NCI-H146 (cell line): Measurements from ENCODE around the gene ANGPT4.

ENCODE experiments used
- DNase-seq: peaks from one replicate; lab custom pipeline; 2025; lab: John Stamatoyannopoulos, UW

Gene ANGPT4

GRCh38 chr20:939606-940005, 23.5 kb upstream of the ANGPT4 start:
- DNase-seq, result no peak

GRCh38 chr20:934186-934840, 18.2 kb upstream of the ANGPT4 start:
- no peak for DNase-seq

DNA sequence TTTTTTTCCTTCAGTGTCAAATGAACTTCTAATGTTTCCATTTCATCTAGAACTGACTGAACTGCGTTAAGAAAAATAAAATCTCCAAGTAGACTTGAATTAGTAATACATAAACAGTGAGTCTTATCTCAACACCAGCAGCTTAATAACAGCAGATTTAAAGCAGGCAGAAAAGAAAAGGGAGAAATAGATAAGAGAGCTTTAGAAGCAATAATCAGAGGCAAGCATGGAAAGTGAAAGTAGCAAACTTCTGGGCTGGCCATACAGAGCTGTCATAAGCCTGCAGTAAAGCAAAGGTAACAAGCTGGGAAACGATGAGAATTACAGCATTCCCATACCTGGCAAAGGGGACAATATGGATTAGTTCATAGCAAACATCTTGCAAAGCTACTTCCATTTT, 16.9 kb upstream of the ANGPT4 start:
- no peak for DNase-seq

DNA sequence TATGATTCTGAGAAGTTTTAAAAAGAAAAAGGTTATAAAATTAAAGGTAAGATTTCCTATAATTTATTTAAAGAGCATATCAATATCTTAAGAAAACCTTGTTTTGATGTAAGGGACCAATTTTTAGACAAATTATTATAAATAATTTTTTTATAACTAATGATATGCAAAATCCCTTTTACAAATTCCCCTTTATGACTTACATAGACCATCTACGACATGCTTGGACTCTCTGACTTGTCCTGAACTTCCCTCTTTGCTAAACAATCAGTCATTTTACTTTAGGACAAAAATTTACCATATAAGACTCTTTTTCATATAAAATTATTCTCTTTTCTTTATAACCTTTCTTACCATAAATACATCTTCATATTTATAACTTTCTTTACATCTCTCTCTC, 15.3 kb upstream of the ANGPT4 start:
- DNase-seq, result no peak

DNA sequence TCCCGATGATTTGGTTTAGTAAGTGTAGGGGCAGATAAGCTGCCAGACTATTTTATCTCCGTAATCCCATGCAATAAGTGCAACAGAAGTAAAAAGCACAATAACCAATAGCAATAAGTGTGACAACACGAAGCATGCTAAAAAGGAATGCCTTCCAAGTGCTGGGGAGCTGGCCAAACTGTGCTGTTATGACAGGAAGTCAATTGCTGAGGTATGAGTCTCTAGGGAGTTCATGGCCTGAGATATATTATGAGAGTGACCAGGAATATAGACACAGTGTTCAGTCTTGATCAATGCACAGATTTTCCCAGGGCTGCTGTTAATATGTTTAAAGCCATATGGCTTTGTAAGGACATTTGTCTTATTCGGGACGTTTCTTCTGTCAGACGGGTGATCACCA, 10.5 kb upstream of the ANGPT4 start:
- no peak for DNase-seq

- no peak for DNase-seq
Observed at GRCh38 chr20:925516-925915, 9.4 kb upstream of the ANGPT4 start.

GRCh38 chr20:924639-925038, 8.5 kb upstream of the ANGPT4 start:
- no peak for DNase-seq

DNA sequence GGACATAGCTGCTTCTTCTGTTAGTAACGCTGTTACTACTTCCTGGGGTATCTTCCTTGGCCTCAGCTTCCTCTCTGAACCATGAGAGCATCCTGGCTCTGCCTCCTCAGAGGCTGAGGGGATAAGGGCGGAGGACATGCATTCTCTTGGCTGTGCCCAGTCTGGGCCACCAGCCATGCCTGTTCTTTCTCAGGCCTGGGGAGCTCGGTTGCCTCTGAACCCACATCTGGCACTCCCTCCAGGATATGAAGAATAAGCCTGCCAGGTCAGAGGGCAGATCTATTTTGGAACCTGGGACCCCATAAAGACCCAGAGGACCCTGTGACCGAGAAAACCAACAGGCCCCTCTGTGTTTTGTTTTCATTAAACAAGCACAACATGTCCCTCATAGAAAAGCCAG, 6.6 kb upstream of the ANGPT4 start:
- no peak for DNase-seq

GRCh38 chr20:921068-921467, 4.9 kb upstream of the ANGPT4 start:
- DNase-seq, result no peak

DNA sequence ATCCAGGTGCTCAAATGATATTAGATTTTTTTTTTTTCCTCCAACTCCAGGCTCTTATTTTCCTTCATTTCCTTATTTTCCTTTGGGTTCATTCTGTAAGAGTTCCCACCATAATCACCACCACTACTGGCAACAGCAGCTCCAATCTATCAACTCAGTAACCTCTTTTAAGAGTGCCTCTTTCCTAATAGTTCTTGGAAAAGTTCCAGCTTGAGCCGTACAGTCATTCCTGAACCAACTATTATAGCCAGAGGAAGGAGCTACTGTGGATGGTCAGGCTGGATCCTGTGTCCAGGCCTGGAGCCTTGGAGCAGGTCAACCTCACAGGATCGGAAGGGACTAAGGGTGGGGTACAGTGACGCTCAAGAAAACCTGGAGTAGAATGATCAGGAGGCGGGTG, 4.2 kb upstream of the ANGPT4 start:
- no peak for DNase-seq

DNA sequence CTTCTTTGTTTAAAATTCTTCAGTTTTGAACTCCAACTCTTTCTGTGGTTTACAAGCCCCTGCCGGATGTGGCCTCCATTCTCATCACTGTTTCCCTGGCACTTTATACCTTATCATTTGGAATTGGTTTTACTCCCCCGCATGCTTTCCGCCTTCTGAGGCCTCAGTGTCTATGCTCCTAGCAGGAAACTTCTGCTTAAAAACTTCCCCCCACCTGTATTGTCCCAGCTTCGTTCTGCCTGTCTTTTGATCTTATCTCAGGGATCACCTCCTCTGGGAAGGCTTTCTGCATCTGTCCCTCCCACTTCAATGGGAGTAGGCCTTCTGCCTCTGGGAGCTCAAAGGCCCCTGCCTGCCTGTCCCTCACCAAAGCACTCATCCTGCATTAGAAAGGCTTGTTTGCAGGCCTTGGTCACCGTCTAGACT, 3.4 kb upstream of the ANGPT4 start:
- DNase-seq, result no peak

DNA sequence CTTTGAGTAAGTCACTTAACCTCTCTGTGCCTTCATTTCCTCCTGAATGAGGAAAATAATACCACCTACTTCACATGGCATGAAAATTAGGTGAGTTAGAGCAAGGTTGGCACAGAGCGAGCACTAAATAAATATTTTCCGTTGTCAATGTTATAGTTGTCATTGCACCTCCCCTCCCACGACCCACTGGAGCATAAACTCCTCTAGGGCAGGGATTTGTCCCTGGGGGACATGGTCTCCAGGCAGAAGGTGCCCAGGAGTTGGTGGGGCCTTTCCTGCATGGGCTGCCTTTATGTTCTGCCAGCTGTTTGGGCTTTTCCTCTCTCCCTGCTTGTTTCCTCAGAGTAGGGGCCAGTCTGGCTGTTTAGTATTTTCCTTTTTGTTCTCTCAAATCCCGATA, 1.3 kb upstream of the ANGPT4 start:
- no peak for DNase-seq

GRCh38 chr20:916825-917224, 691 bp upstream of the ANGPT4 start:
- DNase-seq, result no peak

- no peak for DNase-seq
Observed at GRCh38 chr20:914727-915498, 1.2 kb downstream of the ANGPT4 start.

DNA sequence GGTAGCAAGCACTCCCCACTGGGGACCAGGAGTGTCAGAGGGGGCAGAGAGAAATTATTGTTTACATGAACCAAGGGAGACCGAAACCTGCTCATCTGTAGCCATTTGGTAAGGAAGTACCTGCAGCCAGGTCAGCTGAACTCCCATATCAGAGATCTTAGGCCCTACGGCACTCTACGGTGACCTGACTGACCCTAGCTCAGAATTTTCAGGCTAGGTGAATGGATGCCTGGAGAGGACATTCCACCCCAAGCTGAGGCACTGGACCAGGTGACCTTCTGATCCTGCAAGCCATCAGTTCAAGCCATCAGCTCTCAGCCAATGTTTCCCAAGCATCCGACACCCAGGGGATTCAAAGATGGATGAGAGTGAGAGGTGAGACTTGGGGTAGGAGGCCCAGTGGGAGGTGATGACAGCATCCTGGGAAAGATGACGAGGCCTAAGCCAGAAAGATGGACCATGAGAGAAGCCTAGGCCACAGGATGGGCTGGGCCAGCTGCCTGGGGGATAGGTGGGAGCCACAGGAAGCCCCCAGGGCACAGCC, 2.8 kb downstream of the ANGPT4 start:
- DNase-seq, result no peak

- DNase-seq, result no peak
Observed at GRCh38 chr20:911882-912600, 4.1 kb downstream of the ANGPT4 start.

GRCh38 chr20:910870-911770, 5.0 kb downstream of the ANGPT4 start:
- DNase-seq, result no peak

- no peak for DNase-seq
Observed at GRCh38 chr20:910132-910869, 5.8 kb downstream of the ANGPT4 start.

DNA sequence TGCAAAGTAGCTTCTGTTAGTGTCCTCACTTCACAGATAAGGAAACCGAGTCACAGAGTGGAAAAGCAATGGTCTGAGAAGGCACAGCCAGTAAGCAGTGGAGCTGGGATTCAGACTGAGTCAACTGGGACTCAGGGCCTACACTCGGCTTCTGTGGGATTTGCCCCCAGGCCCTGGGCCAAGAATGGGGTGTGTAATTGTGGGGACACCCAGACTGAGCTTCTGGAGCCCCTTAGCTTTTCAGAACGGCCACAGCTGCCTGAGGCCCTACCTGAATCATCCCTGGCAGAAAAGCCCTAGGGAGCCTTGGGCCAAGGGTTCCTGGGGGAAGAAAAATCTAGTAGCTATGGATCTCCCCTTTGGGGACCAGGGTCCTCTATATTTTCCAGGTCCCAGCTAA, 6.5 kb downstream of the ANGPT4 start:
- no peak for DNase-seq

DNA sequence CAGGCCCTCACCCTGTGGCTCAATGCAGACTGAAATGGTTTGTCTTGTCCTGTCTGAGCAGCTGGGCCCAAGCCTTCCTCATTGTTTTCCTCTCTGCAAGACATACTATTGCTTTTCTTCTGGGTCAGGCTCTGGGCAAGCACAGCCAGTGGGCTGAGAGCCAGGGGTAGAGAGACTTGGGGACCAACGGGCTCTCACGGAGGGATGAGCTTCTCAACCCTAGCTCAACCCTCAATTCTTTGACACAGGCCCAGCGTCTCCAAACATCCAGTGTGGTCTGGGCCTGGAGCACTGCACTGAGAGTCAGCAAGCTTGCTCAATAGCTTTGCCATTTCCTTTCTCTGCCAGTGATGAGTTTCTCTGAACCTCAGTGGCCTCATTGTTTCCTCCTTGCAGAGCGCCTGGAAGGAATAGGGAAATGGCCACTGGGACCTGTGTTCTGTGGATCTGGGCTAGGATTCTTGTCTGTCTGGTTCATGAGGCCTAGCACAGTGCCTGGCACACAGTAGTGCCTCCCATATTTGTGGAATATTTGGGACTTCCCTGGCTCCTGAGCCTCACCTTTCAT, 9.3 kb downstream of the ANGPT4 start:
- no peak for DNase-seq

DNA sequence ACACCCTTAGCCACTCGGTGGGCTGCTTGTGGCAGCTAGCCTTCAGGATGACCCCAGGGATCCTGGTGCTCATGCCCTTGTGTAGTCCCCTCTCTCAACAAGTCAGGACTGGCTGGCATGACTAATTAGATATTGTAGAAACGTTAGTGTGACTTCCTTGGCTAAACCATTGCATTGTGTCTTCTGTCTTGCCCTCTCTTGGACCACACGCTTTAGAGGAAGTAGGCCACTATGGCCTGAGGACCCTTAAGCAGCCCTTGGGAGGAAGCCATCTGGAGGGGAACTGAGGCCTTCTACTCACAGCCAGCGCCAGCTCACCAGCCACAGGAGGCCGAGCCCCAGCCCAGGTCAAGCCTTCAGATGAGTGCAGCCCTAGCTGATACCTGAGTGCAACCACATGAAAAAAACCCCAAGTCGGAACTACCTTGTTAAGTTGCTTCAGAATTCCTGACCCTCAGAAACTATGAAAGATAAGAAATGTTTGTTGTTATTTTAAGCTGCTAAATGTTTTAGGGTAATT, 10.1 kb downstream of the ANGPT4 start:
- no peak for DNase-seq
